Activated CD4-positive, alpha-beta T cell treated with anti-CD3 and anti-CD28 coated beads for 36 hours (primary cell): ENCODE results near the gene ERCC1. TPM values are rescaled to one million over a fixed set of nuclear protein-coding genes. Genes with fewer than 3 reads are reported as not detected.

ENCODE experiments used
- ATAC-seq: fragments of 200-7000 bp; cut with Tn5 transposase; one replicate; pipeline ENCODE4 v1.10.0; 2021; ENCODE audit warnings: mild to moderate bottlenecking, moderate library complexity
- CTCF ChIA-PET: fragments of 350-600 bp; sonication (Branson Sonifier 250); formaldehyde crosslinking; loops from one replicate; lab custom pipeline; 2021; ENCODE audit warnings: antibody characterized with exemption; lab: Charles Lee
- POLR2A ChIA-PET: fragments of 350-600 bp; sonication (Branson Sonifier 250); formaldehyde crosslinking; loops from one replicate; lab custom pipeline; 2021; ENCODE audit warnings: antibody characterized with exemption, inconsistent platforms; lab: Charles Lee
- DNase-seq: peaks from one replicate; pipeline ENCODE4 v3.0.0-alpha.2; 2020
- H3K27ac Mint-ChIP-seq: one replicate; pipeline ENCODE4 v1.8.0; 2021; ENCODE audit warnings: mixed read lengths
- H3K27me3 Mint-ChIP-seq: one replicate; pipeline ENCODE4 v1.8.0; 2021; ENCODE audit warnings: mixed read lengths
- H3K36me3 Mint-ChIP-seq: one replicate; pipeline ENCODE4 v1.8.0; 2021; ENCODE audit warnings: low read depth, mixed read lengths
- H3K4me1 Mint-ChIP-seq: one replicate; pipeline ENCODE4 v1.8.0; 2021; ENCODE audit warnings: mixed read lengths
- H3K4me3 Mint-ChIP-seq: one replicate; pipeline ENCODE4 v1.8.0; 2021; ENCODE audit warnings: mild to moderate bottlenecking, moderate library complexity, mixed read lengths
- H3K9me3 Mint-ChIP-seq: one replicate; pipeline ENCODE4 v1.8.0; 2021; ENCODE audit warnings: low read depth, mixed read lengths
- intact Hi-C, 2 experiments: fragments of 100-400 bp; cut with DNase I in 1 of 2; cut with micrococcal nuclease in 1 of 2; formaldehyde crosslinking; loops; one replicate each; pipeline versions ENCODE4 v1.14.2 to v1.15.1; 2022 to 2024; cut with DNase I, micrococcal nuclease
- microRNA-seq: library from miRNA; unstranded; fragments of <30 nt; microRNA quantifications from one replicate; pipeline ENCODE4 v1.2.0, GENCODE V29; 2021; ENCODE audit warnings: borderline replicate concordance
- total RNA-seq, 2 experiments: library from RNA; stranded (reverse); gene quantifications; one replicate each; pipeline ENCODE4 v1.2.3, GENCODE V29; 2021

ERCC1 gene
- total RNA-seq, 2 experiments from 2014 or later, result 58.1 to 71.8 TPM

- H3K4me1 Mint-ChIP-seq, result peaks cover 8% of the 10 kb centered on the region
- H3K27ac Mint-ChIP-seq, result no peak overlapping the region
- ATAC-seq, result no peak
- H3K27me3 Mint-ChIP-seq, result no peaks in the 10 kb centered on the region
- intact Hi-C loops, result no loop called here
- no peaks in the 10 kb centered on the region for H3K9me3 Mint-ChIP-seq
- H3K4me3 Mint-ChIP-seq, result no peak overlapping the region
- DNase-seq, result no peak
- CTCF ChIA-PET, result interaction anchor here (0.6 to 0.7 kb wide), 2 partner anchors 33 to 36 kb away, joined by 3 read pairs; no protein-coding TSS in a partner anchor
- POLR2A ChIA-PET, result interaction anchor here (0.6 kb wide), 1 partner anchor 127 kb away, joined by 3 read pairs; no protein-coding TSS in a partner anchor
- peaks cover 1% of the 10 kb centered on the region for H3K36me3 Mint-ChIP-seq
Measured at GRCh38 chr19:45368127-45368526, 55.6 kb downstream of the ERCC1 start.

GRCh38 chr19:45364696-45365095 is 59.0 kb downstream of the ERCC1 start:
- Mint-ChIP-seq H3K4me1 (peaks cover 3% of the 10 kb centered on the region), H3K4me3 (no peak overlapping the region), H3K9me3 (no peaks in the 10 kb centered on the region), H3K36me3 (peaks cover 4% of the 10 kb centered on the region), H3K27ac (no peak overlapping the region), H3K27me3 (no peaks in the 10 kb centered on the region)
- intact Hi-C loops, result no loop called here
- no peak for ATAC-seq
- ChIA-PET CTCF (no interaction called here), POLR2A (no interaction called here)
- DNase-seq, result no peak

DNA sequence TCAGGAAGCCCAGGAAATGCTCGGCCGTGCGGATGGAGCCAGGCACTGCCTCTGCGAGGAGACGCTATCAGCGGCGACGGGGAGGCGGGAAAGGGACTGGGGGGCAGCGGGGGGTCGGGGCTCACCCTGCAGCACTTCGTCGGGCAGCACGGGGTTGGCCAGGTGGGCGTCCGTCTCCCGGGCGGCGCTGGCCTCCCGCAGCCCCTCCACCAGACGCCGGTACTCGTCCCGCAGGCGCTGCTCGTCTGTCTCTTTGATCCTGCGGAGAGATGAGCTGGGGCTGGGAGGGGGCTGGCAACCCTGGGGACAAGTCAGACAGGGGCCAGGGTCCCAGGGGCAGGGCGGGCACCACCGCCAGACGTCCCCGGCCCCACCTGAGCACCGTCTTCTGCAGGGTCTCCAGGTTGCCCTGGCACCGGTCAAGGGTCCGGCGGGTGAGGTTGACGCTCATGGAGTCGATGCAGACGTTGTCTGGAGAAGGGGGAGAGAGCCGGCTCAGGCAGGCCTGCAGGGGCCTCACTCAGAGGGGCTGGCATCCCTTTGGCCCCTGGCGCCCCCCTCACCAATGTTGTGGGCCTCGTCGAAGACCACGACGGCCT is 59.8 kb downstream of the ERCC1 start:
- ATAC-seq (no peak), DNase-seq (no peak)
- no peaks in the 10 kb centered on the region for H3K27me3 Mint-ChIP-seq
- POLR2A ChIA-PET, result no interaction called here
- peaks cover 2% of the 10 kb centered on the region for H3K4me1 Mint-ChIP-seq
- peaks cover 4% of the 10 kb centered on the region for H3K36me3 Mint-ChIP-seq
- intact Hi-C loops, result no loop called here
- CTCF ChIA-PET, result no interaction called here
- no peaks in the 10 kb centered on the region for H3K9me3 Mint-ChIP-seq
- H3K27ac Mint-ChIP-seq, result no peak overlapping the region
- no peak overlapping the region for H3K4me3 Mint-ChIP-seq

DNA sequence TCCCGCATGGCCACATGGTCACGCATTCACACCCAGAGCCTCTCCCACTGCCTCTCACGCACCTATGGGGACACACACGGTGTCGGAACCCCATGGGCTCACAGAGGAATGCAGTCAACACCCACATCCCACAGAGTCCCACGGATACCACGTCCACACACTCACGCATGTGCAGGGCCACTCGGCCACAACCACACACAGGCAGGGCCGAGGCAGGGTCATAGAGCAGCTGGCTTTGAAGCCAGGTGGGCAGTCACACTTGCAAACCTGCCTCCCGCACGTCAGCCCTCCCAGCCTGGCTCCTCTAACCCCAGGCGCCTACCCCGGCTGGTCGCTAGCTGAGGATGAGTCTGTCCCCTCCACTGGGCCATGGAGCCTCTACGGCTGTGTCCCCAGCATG is 61.4 kb downstream of the ERCC1 start:
- H3K4me3 Mint-ChIP-seq, result no peak overlapping the region
- H3K9me3 Mint-ChIP-seq, result no peaks in the 10 kb centered on the region
- no peaks in the 10 kb centered on the region for H3K27me3 Mint-ChIP-seq
- ChIA-PET POLR2A (no interaction called here), CTCF (no interaction called here)
- H3K36me3 Mint-ChIP-seq, result peaks cover 6% of the 10 kb centered on the region
- DNase-seq, result no peak
- H3K4me1 Mint-ChIP-seq, result no peaks in the 10 kb centered on the region
- H3K27ac Mint-ChIP-seq, result no peak overlapping the region
- intact Hi-C loops, result no loop called here
- ATAC-seq, result no peak

DNA sequence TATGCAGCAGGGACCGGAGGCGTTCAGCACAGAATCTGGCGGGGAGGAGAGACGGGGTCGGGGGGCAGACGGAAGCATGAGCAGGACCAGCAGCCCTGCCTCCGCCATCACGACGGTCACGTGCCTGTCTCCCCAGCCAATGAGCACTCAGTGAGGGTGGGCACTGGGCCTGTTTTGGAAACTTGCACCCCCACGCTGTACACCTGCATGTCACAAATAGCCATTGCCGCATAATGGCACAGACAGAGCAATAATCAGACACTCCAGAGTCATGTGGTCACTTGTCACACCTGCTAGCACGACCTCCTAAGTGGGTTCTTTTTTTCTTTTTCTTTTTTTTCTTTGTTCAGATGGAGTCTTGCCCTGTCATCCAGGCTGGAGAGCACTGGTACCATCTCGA is 62.1 kb downstream of the ERCC1 start:
- ChIA-PET CTCF (no interaction called here), POLR2A (no interaction called here)
- Mint-ChIP-seq H3K27me3 (no peaks in the 10 kb centered on the region), H3K36me3 (peaks cover 7% of the 10 kb centered on the region), H3K27ac (no peak overlapping the region), H3K9me3 (no peaks in the 10 kb centered on the region), H3K4me1 (no peaks in the 10 kb centered on the region), H3K4me3 (no peak overlapping the region)
- DNase-seq, result no peak
- intact Hi-C loops, result no loop called here
- no peak for ATAC-seq

DNA sequence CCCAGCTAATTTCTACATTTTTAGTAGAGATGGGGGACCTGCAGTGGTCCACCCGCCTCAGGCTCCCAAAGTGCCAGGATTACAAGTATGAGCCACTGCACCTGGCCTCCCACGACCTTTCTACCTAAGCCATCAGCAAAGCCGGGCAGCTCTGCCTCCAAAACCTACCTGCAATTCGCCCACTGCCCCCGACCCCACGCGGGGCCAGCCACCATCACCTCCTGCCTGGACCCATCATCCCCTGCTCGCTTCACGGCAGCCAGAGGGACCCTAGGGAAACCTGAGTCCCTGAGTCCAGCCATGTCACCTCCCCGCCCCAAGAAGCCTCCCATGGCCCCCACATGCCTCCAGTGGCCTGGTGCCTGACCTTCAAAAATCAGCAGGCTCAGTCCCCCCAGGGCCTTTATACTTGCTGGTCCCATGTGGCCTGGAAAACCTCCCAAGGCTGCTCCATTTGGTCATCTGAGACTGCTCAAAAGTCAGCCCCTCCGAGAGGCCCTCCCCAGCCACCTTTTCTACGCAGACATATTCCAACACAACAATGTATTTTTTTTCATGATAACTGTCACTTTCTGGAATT is 65.4 kb downstream of the ERCC1 start:
- Mint-ChIP-seq H3K27ac (no peak overlapping the region), H3K9me3 (no peaks in the 10 kb centered on the region), H3K27me3 (no peaks in the 10 kb centered on the region), H3K4me3 (no peak overlapping the region), H3K4me1 (no peaks in the 10 kb centered on the region), H3K36me3 (peaks cover 13% of the 10 kb centered on the region)
- DNase-seq (no peak), ATAC-seq (no peak)
- ChIA-PET POLR2A (no interaction called here), CTCF (no interaction called here)
- intact Hi-C loops, result no loop called here

- Mint-ChIP-seq H3K27ac (no peak overlapping the region), H3K4me1 (no peaks in the 10 kb centered on the region), H3K27me3 (no peaks in the 10 kb centered on the region), H3K4me3 (no peak overlapping the region), H3K9me3 (no peaks in the 10 kb centered on the region), H3K36me3 (peaks cover 15% of the 10 kb centered on the region)
- POLR2A ChIA-PET, result no interaction called here
- ATAC-seq (no peak), DNase-seq (no peak)
- intact Hi-C loops, result no loop called here
- CTCF ChIA-PET, result no interaction called here
Measured at GRCh38 chr19:45357445-45357783, 66.3 kb downstream of the ERCC1 start.

Small RNAs within 50 kb of the gene (microRNA-seq; reads per million reads assigned to microRNA genes)
- gene MIR6088, result not detected

Other genes with a start within 250 kb of the ERCC1 start
- 10 to 100 TPM; 18.3 to 25.1 TPM for gene TRAPPC6A, start 245.7 kb downstream of the ERCC1 start, total RNA-seq
- gene BLOC1S3, start 245.1 kb downstream of the ERCC1 start, total RNA-seq, result 10 to 100 TPM; 10.7 to 11.2 TPM
- gene EXOC3L2, start 178.5 kb downstream of the ERCC1 start, total RNA-seq, result not detected
- 10 to 100 TPM; 19.1 to 19.6 TPM for gene MARK4, start 172.6 kb downstream of the ERCC1 start, total RNA-seq
- gene CKM, start 101.0 kb downstream of the ERCC1 start, total RNA-seq, result not detected
- under 1 TPM; 0.11 to 0.14 TPM for gene KLC3, start 83.2 kb downstream of the ERCC1 start, total RNA-seq
- gene ERCC2, start 53.3 kb downstream of the ERCC1 start, total RNA-seq, result 10 to 100 TPM; 27.5 to 30.4 TPM
- 10 to 100 TPM; 15.2 to 17.8 TPM for gene PPP1R13L, start 18.8 kb downstream of the ERCC1 start, total RNA-seq
- gene POLR1G, start 17.3 kb downstream of the ERCC1 start, total RNA-seq, result 10 to 100 TPM; 15.8 to 18.4 TPM
- 1 to 10 TPM; 7.3 to 7.7 TPM for gene FOSB, start 44.1 kb upstream of the ERCC1 start, total RNA-seq
- 1 to 10 TPM; 2.0 to 3.2 TPM for gene RTN2, start 73.1 kb upstream of the ERCC1 start, total RNA-seq
- 1 to 10 TPM; 2.8 to 3.1 TPM for gene PPM1N, start 74.5 kb upstream of the ERCC1 start, total RNA-seq
- 100 to 1,000 TPM; 152 to 153 TPM for gene VASP, start 83.6 kb upstream of the ERCC1 start, total RNA-seq
- gene OPA3, start 160.9 kb upstream of the ERCC1 start, total RNA-seq, result 10 to 100 TPM; 13.8 to 14.4 TPM
- not detected for gene GPR4, start 178.3 kb upstream of the ERCC1 start, total RNA-seq
- gene EML2, start 215.5 kb upstream of the ERCC1 start, total RNA-seq, result 100 to 1,000 TPM; 121 to 134 TPM
- gene GIPR, start 244.3 kb upstream of the ERCC1 start, total RNA-seq, result 1 to 10 TPM; 4.5 to 5.9 TPM